NCI-H1417 (cell line): ENCODE measurements around the gene MAGI3.
A peak's percentile ranks its signal among the peaks of the same experiment; 100 is the strongest.

Experiments
- DNase-seq, 3 experiments: peaks; one replicate each; lab custom pipeline; 2025; lab: John Stamatoyannopoulos, UW

The MAGI3 gene

GRCh38 chr1:113657556-113658063 lies 267.3 kb downstream of the MAGI3 start:
- no peak for DNase-seq

DNA sequence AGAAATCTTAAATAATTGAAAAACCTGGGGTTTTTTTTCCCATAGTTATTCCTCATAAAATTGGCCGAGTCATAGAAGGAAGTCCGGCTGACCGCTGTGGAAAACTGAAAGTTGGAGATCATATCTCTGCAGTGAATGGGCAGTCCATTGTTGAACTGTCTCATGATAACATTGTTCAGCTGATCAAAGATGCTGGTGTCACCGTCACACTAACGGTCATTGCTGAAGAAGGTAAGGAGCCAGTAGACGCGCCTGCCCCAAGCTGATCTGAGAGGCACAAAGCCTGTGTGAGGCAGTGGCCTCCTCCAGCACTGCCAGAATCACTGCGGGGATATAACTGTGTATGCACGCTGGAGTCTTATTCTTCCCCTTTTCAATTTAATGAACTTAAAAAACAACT lies 268.7 kb downstream of the MAGI3 start:
- DNase-seq, result no peak

- no peak for DNase-seq
Measured at GRCh38 chr1:113659556-113659955, 269.2 kb downstream of the MAGI3 start.

DNA sequence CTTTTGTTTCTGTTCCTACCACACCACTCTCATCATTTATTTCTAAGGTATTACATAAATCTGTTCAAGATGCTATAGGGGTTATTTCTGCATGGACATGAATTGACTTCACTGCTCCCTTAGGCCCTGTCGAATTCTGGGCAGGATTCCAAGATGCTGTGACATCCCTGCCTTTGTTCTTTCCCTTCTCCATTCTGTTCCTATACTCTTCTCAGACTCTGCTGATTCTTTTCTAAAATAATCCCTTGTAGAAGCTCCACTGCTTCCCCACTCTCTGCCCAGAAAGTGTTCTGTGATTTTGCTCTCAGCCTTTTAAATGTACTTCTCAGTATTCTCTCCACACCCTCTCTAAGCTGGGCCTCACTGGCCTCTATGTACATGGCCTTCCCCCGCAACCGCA lies 269.8 kb downstream of the MAGI3 start:
- DNase-seq, result no peak

GRCh38 chr1:113662101-113662500 lies 271.8 kb downstream of the MAGI3 start:
- DNase-seq, result no peak

DNA sequence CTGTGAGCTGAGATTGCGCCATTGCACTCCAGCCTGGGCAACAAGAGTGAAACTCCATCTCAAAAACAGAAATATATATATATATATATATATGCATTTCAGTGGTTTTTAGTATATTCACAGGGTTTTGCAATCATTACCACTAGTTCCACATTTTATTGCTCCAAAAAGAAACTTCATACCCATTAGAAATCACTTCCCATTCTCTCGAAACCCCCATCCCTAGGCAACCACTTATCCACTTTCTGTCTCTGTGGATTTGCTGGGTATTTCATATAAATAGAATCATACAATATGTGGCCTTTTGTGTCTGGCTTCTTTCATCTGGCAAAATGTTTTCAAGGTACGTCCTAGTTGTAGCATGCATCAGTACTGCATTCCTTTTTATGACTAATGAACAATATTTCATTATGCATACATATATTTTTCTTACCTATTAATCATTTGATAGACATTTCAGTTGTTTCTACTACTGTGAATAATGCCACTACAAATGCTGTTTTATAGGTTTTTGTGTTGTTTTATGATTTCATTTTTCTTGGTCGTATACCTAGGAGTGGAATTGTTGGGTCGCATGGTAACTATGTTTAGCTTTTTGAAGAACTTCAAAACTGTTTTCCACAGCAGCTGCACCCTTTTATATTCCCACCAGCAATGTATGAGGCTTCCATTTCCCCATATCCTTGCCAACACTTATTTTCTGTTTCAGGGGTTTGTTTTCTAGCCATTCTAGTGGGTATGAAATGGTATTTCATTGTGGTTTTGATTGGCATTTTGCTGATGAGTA lies 273.0 kb downstream of the MAGI3 start:
- DNase-seq, result no peak

GRCh38 chr1:113665071-113665470 lies 274.8 kb downstream of the MAGI3 start:
- no peak for DNase-seq

DNA sequence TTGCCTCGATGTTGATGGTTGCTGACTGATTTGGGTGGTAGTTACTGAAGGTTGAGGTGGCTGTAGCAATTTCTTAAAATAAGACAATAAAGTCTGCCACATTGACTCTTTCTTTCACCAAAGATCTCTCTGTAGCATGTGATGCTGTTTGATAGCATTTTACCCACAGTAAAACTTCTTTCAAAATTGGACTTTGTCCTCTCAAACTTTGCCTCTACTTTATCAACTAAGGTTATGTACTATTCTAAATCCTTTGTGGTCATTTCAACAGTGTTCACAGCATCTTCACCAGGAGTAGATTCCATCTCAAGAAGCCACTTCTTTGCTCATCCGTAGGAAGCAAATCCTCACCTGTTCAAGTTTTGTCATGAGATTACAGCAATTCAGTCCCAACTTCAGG lies 275.8 kb downstream of the MAGI3 start:
- DNase-seq, result no peak

DNA sequence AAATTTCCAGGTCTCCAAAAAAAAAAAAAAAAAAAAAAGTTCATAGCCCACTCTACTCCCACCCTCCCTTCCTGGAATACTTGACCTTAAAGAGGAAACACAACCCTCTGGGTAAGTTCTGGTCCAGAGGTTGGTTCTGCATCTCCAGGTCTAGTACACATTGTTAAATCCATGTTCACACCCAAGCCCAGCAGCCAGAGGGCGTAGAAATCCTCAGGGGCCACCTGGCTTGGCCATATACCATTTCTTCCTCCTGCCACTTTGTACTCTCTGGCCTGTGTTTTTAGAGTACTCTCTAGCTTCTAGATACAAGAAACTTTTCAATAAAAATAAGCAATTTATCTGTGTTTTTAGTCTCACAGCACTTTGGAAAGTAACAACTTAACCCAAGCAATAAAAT lies 279.7 kb downstream of the MAGI3 start:
- no peak for DNase-seq

- no peak for DNase-seq
Measured at GRCh38 chr1:113670650-113671049, 280.3 kb downstream of the MAGI3 start.

DNA sequence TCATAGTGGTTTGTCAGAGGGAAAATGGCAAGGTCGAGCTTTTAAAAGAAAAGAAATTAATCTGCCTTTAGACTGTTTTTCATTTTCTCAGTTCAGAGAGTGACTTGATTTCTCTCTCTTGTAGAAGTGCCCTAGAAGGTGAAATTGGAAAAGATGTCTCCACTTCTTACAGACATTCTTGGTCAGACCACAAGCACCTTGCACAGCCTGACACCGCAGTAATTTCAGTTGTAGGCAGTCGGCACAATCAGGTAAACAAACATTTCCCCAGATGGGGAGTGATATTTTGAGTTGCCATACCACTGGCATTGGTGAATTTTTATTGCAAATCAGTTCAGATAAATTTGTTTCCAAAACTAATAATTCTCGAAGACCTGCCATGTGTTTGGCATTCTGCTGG lies 282.2 kb downstream of the MAGI3 start:
- no peak for DNase-seq

- DNase-seq, result peak in 1 of 3 experiments; percentile 14
Measured at GRCh38 chr1:113674591-113674990, 284.3 kb downstream of the MAGI3 start.

DNA sequence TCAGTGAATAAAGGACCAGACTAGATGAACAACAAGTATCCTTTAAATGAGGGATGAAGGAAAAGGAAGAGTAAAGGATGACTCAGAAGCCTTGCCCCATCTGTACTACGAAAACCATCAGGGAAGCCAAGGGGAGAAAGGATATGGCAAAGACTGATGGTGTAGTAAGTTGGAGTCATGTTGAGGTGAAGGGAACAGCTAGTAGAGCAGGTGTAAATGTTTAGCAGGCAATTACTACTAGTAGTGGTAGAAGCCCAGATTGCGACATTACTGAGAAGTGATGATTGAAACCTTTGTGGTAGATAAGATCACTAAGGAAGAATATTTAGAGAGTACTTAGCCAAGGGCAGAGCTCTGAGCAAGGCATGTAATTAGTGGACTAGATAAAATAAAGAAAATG lies 285.0 kb downstream of the MAGI3 start:
- peak in 1 of 3 experiments; percentile 9 for DNase-seq

- DNase-seq, result no peak
Measured at GRCh38 chr1:113676524-113676923, 286.2 kb downstream of the MAGI3 start.

DNA sequence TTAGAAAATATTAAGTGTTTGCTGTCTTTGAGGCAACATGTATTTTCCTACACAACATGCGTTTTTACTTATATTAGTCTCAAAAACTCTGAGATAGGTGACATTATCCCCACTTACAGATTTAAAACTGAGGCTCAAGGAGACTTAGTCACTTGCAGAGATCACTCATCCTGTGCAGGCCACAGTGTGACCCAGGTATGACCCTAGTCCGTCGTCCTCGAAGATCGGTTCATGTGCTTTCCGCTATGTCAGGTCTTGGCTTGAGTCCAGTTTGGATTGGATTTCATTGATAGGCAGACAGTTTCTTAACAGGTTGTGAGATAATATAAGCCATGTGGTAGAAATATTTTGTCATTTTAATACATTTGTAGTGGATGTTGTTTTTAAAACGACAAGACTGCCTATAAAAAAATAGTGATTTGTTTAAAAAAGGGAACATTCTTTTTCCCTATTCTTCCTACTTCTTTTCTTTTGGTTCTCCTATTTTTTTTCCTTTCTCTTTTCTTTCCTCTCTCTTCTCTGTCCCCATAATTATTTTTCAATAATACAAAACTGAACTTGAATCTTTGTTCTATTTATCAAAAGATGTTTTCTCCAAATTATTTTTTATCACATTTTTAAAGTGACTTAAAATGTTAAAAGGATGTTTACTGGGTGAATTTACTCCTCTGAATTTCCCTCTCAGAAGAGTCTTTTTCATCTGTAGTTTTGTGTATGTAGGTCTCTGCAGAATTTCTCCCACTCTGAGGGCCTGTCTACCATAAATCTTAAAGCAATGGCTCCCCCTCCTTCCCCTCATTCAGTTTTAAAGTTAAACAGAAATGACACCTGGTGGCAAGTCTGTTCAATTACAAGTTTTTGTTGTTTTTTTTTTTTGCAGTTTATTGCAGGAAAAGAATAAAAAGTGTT lies 287.2 kb downstream of the MAGI3 start:
- peak; percentile 17 to 77 (median 30) for DNase-seq

GRCh38 chr1:113678159-113678469 lies 287.8 kb downstream of the MAGI3 start:
- DNase-seq, result no peak

DNA sequence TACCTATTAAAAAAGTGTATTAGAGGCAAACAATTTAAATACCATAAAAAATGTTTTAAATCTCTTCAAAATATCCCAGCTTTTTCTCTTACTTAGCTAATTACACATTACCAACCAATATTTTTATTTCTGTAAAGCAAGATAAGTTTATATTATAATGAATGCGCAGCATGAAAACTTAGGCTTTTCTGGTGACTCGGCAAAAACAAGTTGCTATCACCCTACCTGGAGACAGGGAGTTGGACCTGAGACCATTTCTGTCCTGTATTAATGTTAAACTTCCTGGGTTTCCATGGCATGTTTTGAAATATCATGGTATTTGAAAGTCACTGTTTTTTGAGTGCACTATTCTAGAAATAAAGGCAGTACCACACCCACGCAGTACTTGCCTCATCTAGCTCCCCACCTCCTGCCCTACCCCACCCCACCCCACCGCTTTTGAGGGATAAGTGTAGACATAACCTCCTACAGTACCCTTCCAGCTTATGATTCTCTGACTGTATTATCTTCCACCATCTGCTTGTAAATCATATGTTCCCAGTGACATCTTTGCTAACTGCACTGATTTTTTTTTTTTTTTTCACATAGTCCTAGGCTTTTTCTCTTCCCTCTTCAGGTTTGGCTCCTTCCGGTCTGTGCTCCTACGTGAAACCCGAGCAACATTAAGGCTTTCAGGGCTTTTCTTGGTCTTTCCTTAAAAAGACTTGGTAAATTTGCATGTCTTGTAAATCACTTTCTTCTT lies 291.5 kb downstream of the MAGI3 start:
- DNase-seq, result no peak

GRCh38 chr1:113683384-113684152 lies 293.3 kb downstream of the MAGI3 start:
- no peak for DNase-seq

DNA sequence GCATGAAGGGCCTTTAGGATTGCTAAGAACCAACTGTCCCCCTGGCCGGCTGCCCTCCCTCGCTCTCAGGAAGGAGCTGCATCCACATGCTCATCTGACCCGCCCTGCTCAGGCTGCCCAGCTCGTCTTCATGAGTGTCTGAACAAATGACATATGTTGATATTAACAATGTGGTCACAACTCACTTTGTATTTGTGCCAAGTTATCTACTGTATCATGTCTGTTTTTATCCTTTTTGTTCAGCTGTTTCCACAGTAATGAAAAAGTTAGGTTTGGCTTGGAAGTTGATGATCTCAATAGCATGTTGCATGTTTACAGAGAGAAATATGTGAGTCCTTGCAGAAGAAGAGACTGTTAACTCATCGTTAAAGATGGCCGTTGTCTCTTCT lies 293.8 kb downstream of the MAGI3 start:
- DNase-seq, result no peak

- no peak for DNase-seq
Measured at GRCh38 chr1:113686891-113687618, 296.7 kb downstream of the MAGI3 start.

- no peak for DNase-seq
Measured at GRCh38 chr1:113691184-113691583, 300.9 kb downstream of the MAGI3 start.
